HG02870 (cell line): ENCODE results near the gene ACSM2B.
"Not testable (repeated sequence)": the region's sequence is repeated elsewhere in the genome, so short reads cannot be mapped to it uniquely, and the experiment has no call there.

Experiments
- ATAC-seq: cut with Tn5 transposase; IDR thresholded peaks from one replicate; pipeline ENCODE4 v1.9.1; 2021; ENCODE audit warnings: mild to moderate bottlenecking, moderate library complexity; ENCODE audit not compliant: unreplicated experiment

The ACSM2B gene

GRCh38 chr16:20538181-20538580 is 38.0 kb downstream of the ACSM2B start:
- no peak for ATAC-seq

GRCh38 chr16:20536669-20537068 is 39.5 kb downstream of the ACSM2B start:
- ATAC-seq = not testable (repeated sequence)

GRCh38 chr16:20532284-20532792 is 43.8 kb downstream of the ACSM2B start:
- ATAC-seq = not testable (repeated sequence)

- ATAC-seq = not testable (repeated sequence)
Observed at GRCh38 chr16:20531795-20532194, 44.4 kb downstream of the ACSM2B start.

DNA sequence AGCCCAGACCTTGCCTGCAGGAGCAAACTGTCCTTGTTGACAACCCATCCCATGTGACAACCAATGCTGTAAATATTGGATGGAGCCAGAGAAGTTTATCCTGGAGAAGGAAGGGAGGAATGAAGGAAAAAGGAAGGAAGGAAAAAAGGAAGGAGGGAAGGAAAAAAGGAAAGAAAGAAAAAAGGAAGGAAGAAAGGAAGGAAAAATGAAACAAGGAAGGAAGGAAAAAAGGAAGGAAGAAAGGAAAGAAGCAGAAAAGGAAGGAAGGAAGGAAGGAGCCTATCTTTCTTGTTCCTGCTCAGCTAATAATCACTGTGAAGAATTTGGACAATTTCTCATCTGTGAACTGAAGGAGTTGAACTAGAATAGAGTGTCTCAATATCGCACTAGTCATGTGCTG is 56.1 kb downstream of the ACSM2B start:
- ATAC-seq = no peak

- no peak for ATAC-seq
Observed at GRCh38 chr16:20519231-20519630, 56.9 kb downstream of the ACSM2B start.

- no peak for ATAC-seq
Observed at GRCh38 chr16:20517149-20517548, 59.0 kb downstream of the ACSM2B start.

GRCh38 chr16:20515688-20516090 is 60.5 kb downstream of the ACSM2B start:
- ATAC-seq = no peak

DNA sequence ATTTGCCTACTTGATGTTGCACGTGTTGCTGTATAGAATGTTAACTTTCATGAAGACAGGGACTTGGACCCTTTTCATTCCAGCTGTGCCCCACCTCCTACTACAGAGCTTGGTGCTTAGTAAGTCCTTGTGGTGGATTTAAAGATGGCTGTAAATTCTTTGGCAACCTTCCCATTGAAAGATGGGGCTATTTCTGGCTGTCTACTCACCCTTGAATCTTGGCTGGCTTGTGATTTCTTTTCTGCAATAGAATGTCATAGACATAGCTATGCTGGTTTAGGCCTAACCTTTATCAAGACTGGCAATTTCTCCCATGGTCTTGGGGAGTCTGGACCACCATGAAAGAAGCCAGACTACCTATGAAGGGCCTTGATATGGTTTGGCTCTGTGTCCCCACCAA is 65.8 kb downstream of the ACSM2B start:
- no peak for ATAC-seq

- no peak for ATAC-seq
Observed at GRCh38 chr16:20507280-20507679, 68.9 kb downstream of the ACSM2B start.

GRCh38 chr16:20504418-20504817 is 71.7 kb downstream of the ACSM2B start:
- no peak for ATAC-seq

DNA sequence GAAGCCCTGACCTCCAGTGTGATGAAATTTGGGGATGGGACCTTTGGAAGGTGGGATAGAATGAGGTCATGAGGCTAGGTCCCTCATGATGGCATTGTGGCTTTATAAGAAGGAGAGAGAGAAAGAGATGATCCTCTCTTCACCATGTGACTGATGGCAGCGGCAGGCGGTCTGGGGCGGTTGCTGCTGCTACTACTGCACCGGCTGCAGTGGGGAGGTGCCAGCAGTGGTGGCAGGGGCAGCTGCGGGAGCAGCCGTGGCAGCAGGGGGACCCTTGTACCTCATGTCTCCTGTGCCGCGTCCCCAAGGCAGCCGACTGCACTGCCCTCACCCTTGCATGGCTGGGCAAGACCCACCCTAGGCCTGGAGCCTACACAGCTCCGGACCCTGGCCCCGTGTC is 84.7 kb downstream of the ACSM2B start:
- ATAC-seq = not testable (repeated sequence)

GRCh38 chr16:20490994-20491393 is 85.2 kb downstream of the ACSM2B start:
- not testable (repeated sequence) for ATAC-seq
